ENCODE results near the gene NOPCHAP1.

Gene NOPCHAP1

GRCh38 chr12:104956870-104957718 lies 29.0 kb upstream of the NOPCHAP1 start:
- H3K27ac Mint-ChIP-seq = peak overlapping the region in 2 of 3 experiments; percentile 45 to 92
- H3K4me3 Mint-ChIP-seq = peak overlapping the region; percentile 75 to 98 (median 93)
- H3K36me3 Mint-ChIP-seq (ENCODE audit: low read depth) = no peaks in the 10 kb centered on the region
- H3K27me3 Mint-ChIP-seq (ENCODE audit: low read depth) = peaks cover 44% of the 10 kb centered on the region
- H3K4me1 Mint-ChIP-seq = peaks cover 28% of the 10 kb centered on the region
- no peaks in the 10 kb centered on the region for H3K9me3 Mint-ChIP-seq
- no peak for TF ChIP-seq CTCF (IDR thresholded peaks at IDR 0.05; ENCODE audit: unreplicated experiment in 3 of 3)

- no peaks in the 10 kb centered on the region for H3K9me3 Mint-ChIP-seq
- peaks cover 46% of the 10 kb centered on the region for H3K27me3 Mint-ChIP-seq (ENCODE audit: low read depth)
- H3K4me3 Mint-ChIP-seq = peak overlapping the region; percentile 82 to 98 (median 93)
- H3K4me1 Mint-ChIP-seq = peaks cover 28% of the 10 kb centered on the region
- peak overlapping the region in 2 of 3 experiments; percentile 45 to 92 for H3K27ac Mint-ChIP-seq
- no peaks in the 10 kb centered on the region for H3K36me3 Mint-ChIP-seq (ENCODE audit: low read depth)
- TF ChIP-seq CTCF (IDR thresholded peaks at IDR 0.05; ENCODE audit: unreplicated experiment in 3 of 3) = no peak
Measured at GRCh38 chr12:104957719-104958000, 28.5 kb upstream of the NOPCHAP1 start.

GRCh38 chr12:104958001-104958804 lies 27.9 kb upstream of the NOPCHAP1 start, which contains the start of gene SLC41A2:
Gene SLC41A2, minus strand, starts transcription at chr12:104958290. Its CDS starts 29,763 bp downstream, at chr12:104928527.
- Mint-ChIP-seq H3K4me3 (peak within 1 kb of the TSS; percentile 87 to 98 (median 97)), H3K36me3 (ENCODE audit: low read depth) (no peaks in the 10 kb centered on the region), H3K4me1 (peaks cover 30% of the 10 kb centered on the region), H3K27ac (peak within 1 kb of the TSS; percentile 84 to 98 (median 89)), H3K27me3 (ENCODE audit: low read depth) (peaks cover 51% of the 10 kb centered on the region), H3K9me3 (no peaks in the 10 kb centered on the region)
- peak in 1 of 3 experiments; percentile 21 for TF ChIP-seq CTCF (IDR thresholded peaks at IDR 0.05; ENCODE audit: unreplicated experiment in 3 of 3)

- H3K9me3 Mint-ChIP-seq = no peaks in the 10 kb centered on the region
- no peak for TF ChIP-seq CTCF (IDR thresholded peaks at IDR 0.05; ENCODE audit: unreplicated experiment in 3 of 3)
- H3K36me3 Mint-ChIP-seq (ENCODE audit: low read depth) = no peaks in the 10 kb centered on the region
- H3K4me1 Mint-ChIP-seq = peaks cover 37% of the 10 kb centered on the region
- H3K4me3 Mint-ChIP-seq = peak overlapping the region; percentile 87 to 97 (median 97)
- H3K27me3 Mint-ChIP-seq (ENCODE audit: low read depth) = peaks cover 48% of the 10 kb centered on the region
- peak overlapping the region; percentile 84 to 98 (median 89) for H3K27ac Mint-ChIP-seq
Measured at GRCh38 chr12:104958805-104959334, 27.2 kb upstream of the NOPCHAP1 start.

- Mint-ChIP-seq H3K9me3 (no peaks in the 10 kb centered on the region), H3K4me3 (peak overlapping the region; percentile 87 to 97 (median 97)), H3K27me3 (ENCODE audit: low read depth) (peaks cover 45% of the 10 kb centered on the region), H3K36me3 (ENCODE audit: low read depth) (no peaks in the 10 kb centered on the region), H3K4me1 (peaks cover 41% of the 10 kb centered on the region), H3K27ac (peak overlapping the region; percentile 52 to 98 (median 84))
- TF ChIP-seq CTCF (IDR thresholded peaks at IDR 0.05; ENCODE audit: unreplicated experiment in 3 of 3) = no peak
Measured at GRCh38 chr12:104959335-104959841, 26.7 kb upstream of the NOPCHAP1 start.

All from nephron (organoid).